OCI-LY1 (cell line): ENCODE data around the gene PCDH15.

Source experiments
- H2AFZ ChIP-seq: fragments of 200-600 bp; sonication (generic), shearing (Covaris generic); 2 replicates; pipeline ENCODE4 v1.6.0; 2014; ENCODE audit warnings: antibody characterized with exemption, mild to moderate bottlenecking, low read length
- H3F3A ChIP-seq: fragments of 200-600 bp; sonication (generic), shearing (Covaris generic); 2 replicates; pipeline ENCODE4 v1.6.0; 2014; ENCODE audit warnings: mild to moderate bottlenecking, antibody characterized with exemption, low read length, moderate library complexity; ENCODE audit not compliant: insufficient read depth
- H3K27ac ChIP-seq: fragments of 200-600 bp; sonication (generic); 2 replicates; pipeline ENCODE4 v1.5.1; 2014; ENCODE audit warnings: low read length, mixed run types, mild to moderate bottlenecking, low read depth; ENCODE audit not compliant: poor library complexity, severe bottlenecking
- H3K27me3 ChIP-seq: fragments of 200-600 bp; sonication (generic); 2 replicates; pipeline ENCODE4 v1.6.0; 2014; ENCODE audit warnings: antibody characterized with exemption, mild to moderate bottlenecking, low read length, moderate library complexity; ENCODE audit not compliant: insufficient read depth
- H3K36me3 ChIP-seq: fragments of 200-600 bp; sonication (generic); 2 replicates; pipeline ENCODE4 v1.6.1; 2014; ENCODE audit warnings: mild to moderate bottlenecking, antibody characterized with exemption, low read length, moderate library complexity, mixed read lengths; ENCODE audit not compliant: insufficient read depth
- H3K4me1 ChIP-seq: fragments of 200-600 bp; sonication (generic); 2 replicates; pipeline ENCODE4 v1.5.1; 2014; ENCODE audit warnings: mild to moderate bottlenecking, low read length, moderate library complexity; ENCODE audit not compliant: insufficient read depth, severe bottlenecking
- H3K4me2 ChIP-seq: fragments of 200-600 bp; sonication (generic), shearing (Covaris generic); 2 replicates; pipeline ENCODE4 v1.6.1; 2014; ENCODE audit warnings: low read length
- H3K4me3 ChIP-seq: fragments of 200-600 bp; sonication (generic); 2 replicates; pipeline ENCODE4 v1.5.1; 2014; ENCODE audit warnings: low read length, low read depth, mild to moderate bottlenecking, mixed read lengths; ENCODE audit not compliant: poor library complexity, severe bottlenecking
- H3K79me2 ChIP-seq: fragments of 200-600 bp; shearing (Covaris generic); 2 replicates; pipeline ENCODE4 v1.6.1; 2016; ENCODE audit warnings: mixed run types, low read length, mixed read lengths; ENCODE audit not compliant: insufficient read depth
- H3K9ac ChIP-seq: fragments of 200-600 bp; sonication (generic), shearing (Covaris generic); 2 replicates; pipeline ENCODE4 v1.6.1; 2014; ENCODE audit warnings: mild to moderate bottlenecking, low read length, mixed read lengths
- H3K9me2 ChIP-seq: fragments of 200-600 bp; sonication (generic), shearing (Covaris generic); 2 replicates; pipeline ENCODE4 v1.6.1; 2014; ENCODE audit warnings: low read depth, mild to moderate bottlenecking, low read length, mixed read lengths
- H3K9me3 ChIP-seq: fragments of 200-600 bp; shearing (Covaris generic); 2 replicates; pipeline ENCODE4 v1.6.1; 2014; ENCODE audit warnings: low read length, mixed read lengths
- H4K20me1 ChIP-seq: fragments of 200-600 bp; sonication (generic), shearing (Covaris generic); 2 replicates; pipeline ENCODE4 v1.6.0; 2016; ENCODE audit warnings: mild to moderate bottlenecking, low read length; ENCODE audit not compliant: insufficient read depth
- EZH2 ChIP-seq: fragments of 200-600 bp; sonication (generic), shearing (Covaris generic); IDR thresholded peaks from 2 replicates; pipeline ENCODE4 v1.8.0; 2017; ENCODE audit warnings: borderline replicate concordance, mixed run types, mild to moderate bottlenecking, antibody characterized with exemption, low read length, moderate library complexity, mixed read lengths
- TF ChIP-seq, protein P1 (sequence below): fragments of 200-600 bp; sonication (generic), shearing (Covaris generic); IDR thresholded peaks from 2 replicates; pipeline ENCODE4 v1.5.1; 2017; ENCODE audit warnings: mild to moderate bottlenecking, antibody characterized with exemption, low read length, moderate library complexity, mixed read lengths

PCDH15 gene

GRCh38 chr10:53840653-53841052 is 960.4 kb downstream of the PCDH15 start:
- no peaks in the 10 kb centered on the region for H3K4me1 ChIP-seq
- no peaks in the 10 kb centered on the region for H3K36me3 ChIP-seq
- no peak overlapping the region for H3K9ac ChIP-seq
- H3K79me2 ChIP-seq: no peaks in the 10 kb centered on the region
- no peaks in the 10 kb centered on the region for H3K9me2 ChIP-seq
- H3F3A ChIP-seq: no peaks in the 10 kb centered on the region
- no peak overlapping the region for H3K4me3 ChIP-seq
- H3K4me2 ChIP-seq: no peak overlapping the region
- no peaks in the 10 kb centered on the region for H4K20me1 ChIP-seq
- TF ChIP-seq EZH2: no peak
- TF ChIP-seq, protein P1, sequence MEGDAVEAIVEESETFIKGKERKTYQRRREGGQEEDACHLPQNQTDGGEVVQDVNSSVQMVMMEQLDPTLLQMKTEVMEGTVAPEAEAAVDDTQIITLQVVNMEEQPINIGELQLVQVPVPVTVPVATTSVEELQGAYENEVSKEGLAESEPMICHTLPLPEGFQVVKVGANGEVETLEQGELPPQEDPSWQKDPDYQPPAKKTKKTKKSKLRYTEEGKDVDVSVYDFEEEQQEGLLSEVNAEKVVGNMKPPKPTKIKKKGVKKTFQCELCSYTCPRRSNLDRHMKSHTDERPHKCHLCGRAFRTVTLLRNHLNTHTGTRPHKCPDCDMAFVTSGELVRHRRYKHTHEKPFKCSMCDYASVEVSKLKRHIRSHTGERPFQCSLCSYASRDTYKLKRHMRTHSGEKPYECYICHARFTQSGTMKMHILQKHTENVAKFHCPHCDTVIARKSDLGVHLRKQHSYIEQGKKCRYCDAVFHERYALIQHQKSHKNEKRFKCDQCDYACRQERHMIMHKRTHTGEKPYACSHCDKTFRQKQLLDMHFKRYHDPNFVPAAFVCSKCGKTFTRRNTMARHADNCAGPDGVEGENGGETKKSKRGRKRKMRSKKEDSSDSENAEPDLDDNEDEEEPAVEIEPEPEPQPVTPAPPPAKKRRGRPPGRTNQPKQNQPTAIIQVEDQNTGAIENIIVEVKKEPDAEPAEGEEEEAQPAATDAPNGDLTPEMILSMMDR: no peak
- no peak overlapping the region for H2AFZ ChIP-seq
- H3K9me3 ChIP-seq: no peaks in the 10 kb centered on the region
- H3K27me3 ChIP-seq: no peaks in the 10 kb centered on the region
- no peak overlapping the region for H3K27ac ChIP-seq

DNA sequence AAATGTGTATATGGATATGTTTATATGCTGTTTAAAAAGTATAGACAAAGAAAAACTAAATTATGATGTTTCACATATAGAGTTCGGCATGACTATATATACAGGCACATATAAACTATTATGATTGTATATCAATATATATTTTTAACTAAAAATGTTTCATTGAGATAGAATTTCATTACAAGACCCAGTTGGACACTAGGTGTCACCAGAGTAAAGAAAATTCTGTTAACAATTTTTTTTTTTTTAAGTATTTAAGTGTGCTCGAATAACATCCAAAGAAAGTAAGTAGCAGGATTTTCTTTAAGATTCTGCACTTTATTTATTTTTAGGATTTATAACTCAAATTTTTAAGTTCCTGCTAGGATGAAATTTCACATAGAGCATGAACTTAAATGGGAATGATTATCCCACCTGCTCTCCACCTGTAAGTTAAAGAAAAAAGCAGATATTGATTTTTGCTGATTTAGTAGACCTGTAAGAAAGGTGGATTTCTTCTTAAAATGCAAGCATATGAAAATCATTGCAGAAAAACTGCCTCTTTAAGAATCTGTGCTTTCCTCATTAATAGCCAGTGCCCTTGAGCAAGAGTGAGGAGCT is 961.5 kb downstream of the PCDH15 start:
- H3K27me3 ChIP-seq: no peaks in the 10 kb centered on the region
- H4K20me1 ChIP-seq: no peaks in the 10 kb centered on the region
- H3K9me2 ChIP-seq: no peaks in the 10 kb centered on the region
- no peak overlapping the region for H3K4me2 ChIP-seq
- H3K79me2 ChIP-seq: no peaks in the 10 kb centered on the region
- H3F3A ChIP-seq: no peaks in the 10 kb centered on the region
- H3K27ac ChIP-seq: no peak overlapping the region
- H3K9ac ChIP-seq: no peak overlapping the region
- no peak overlapping the region for H3K4me3 ChIP-seq
- H3K36me3 ChIP-seq: no peaks in the 10 kb centered on the region
- H3K9me3 ChIP-seq: no peaks in the 10 kb centered on the region
- no peak overlapping the region for H2AFZ ChIP-seq
- no peaks in the 10 kb centered on the region for H3K4me1 ChIP-seq
- TF ChIP-seq EZH2: no peak
- TF ChIP-seq, protein P1: peak; percentile 29

DNA sequence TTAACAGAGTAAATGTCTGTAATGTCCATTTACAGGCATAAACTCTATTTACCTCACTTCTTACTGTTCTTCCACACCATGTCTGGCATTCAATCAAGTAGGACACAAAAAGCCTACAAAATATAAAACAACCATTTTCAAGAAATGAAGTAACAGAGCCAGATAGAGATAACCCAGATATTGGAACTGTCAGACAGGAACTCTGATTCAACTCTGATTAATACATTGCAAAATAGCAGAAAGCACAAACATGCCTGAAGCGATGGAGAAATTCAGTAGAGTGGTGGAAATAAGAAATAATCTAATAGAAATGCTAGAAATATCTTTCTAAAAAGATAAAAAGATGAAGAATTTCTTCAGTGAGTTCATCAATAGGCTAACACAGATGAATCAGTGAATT is 964.4 kb downstream of the PCDH15 start:
- H3F3A ChIP-seq: no peaks in the 10 kb centered on the region
- no peaks in the 10 kb centered on the region for H3K4me1 ChIP-seq
- H3K9ac ChIP-seq: no peak overlapping the region
- H3K9me2 ChIP-seq: no peaks in the 10 kb centered on the region
- H3K4me3 ChIP-seq: no peak overlapping the region
- no peaks in the 10 kb centered on the region for H4K20me1 ChIP-seq
- no peak overlapping the region for H3K27ac ChIP-seq
- H3K79me2 ChIP-seq: no peaks in the 10 kb centered on the region
- H3K36me3 ChIP-seq: no peaks in the 10 kb centered on the region
- TF ChIP-seq EZH2: no peak
- TF ChIP-seq, protein P1: no peak
- H3K27me3 ChIP-seq: no peaks in the 10 kb centered on the region
- H3K9me3 ChIP-seq: no peaks in the 10 kb centered on the region
- H3K4me2 ChIP-seq: no peak overlapping the region
- H2AFZ ChIP-seq: no peak overlapping the region
